ENCODE results near the gene SECTM1. TPM values are rescaled to one million over a fixed set of nuclear protein-coding genes. Genes with fewer than 3 reads are reported as not detected.
A peak's percentile ranks its signal among the peaks of the same experiment; 100 is the strongest.

The SECTM1 gene
- polyA plus RNA-seq, 2 of the 4 experiments (the other 2 are of a cell fraction), result 0.22 to 2.0 TPM

GRCh38 chr17:82350182-82351030 is 16.8 kb upstream of the SECTM1 start:
- ATAC-seq, result peak; percentile 31 to 62; a peak in 4 of 6 replicates
- CTCF ChIA-PET, result interaction anchor here (0.8 to 5.1 kb wide), 43 partner anchors 7 to 493 kb away, joined by 3 to 117 read pairs (median 5); partner anchors contain the start of genes HEXD, SECTM1, TEX19 and UTS2R
- Histone ChIP-seq H3K4me2 (no peak overlapping the region), H3K27ac (no peak overlapping the region), H3K4me1 (peaks cover 20% of the 10 kb centered on the region), H3K4me3 (no peak overlapping the region), H3K9me3 (no peaks in the 10 kb centered on the region)
- 69% methylated on average over 28 of the region's 28 CpGs for WGBS (ENCODE audit: missing lambda C conversion rate)
- POLR2A ChIA-PET, result no interaction called here
- TF ChIP-seq CTCF (IDR thresholded peaks at IDR 0.05), result peak; percentile 30; the same call in 2 of the 3 replicates
- TF ChIP-seq USF2 (IDR thresholded peaks at IDR 0.05), result no peak
- TF ChIP-seq SMC3 (IDR thresholded peaks at IDR 0.05), result 0 out of 3 replicates have a peak, but pooled peaks have one; percentile 31
- peak; percentile 36 to 60; a peak in 3 of 5 replicates for TF ChIP-seq RAD21 (conservative IDR thresholded peaks at IDR 0.05 in 1 of 2, IDR thresholded peaks at IDR 0.05 in 1 of 2)
- peak in 1 of 2 experiments; percentile 79 for DNase-seq (ENCODE audit: low read depth in 1 of 2, low spot score in 1 of 2)
- no peak for FAIRE-seq

GRCh38 chr17:82349287-82349701 is 15.7 kb upstream of the SECTM1 start:
- POLR2A ChIA-PET, result no interaction called here
- WGBS (ENCODE audit: missing lambda C conversion rate), result 58% methylated on average over 11 of the region's 11 CpGs
- CTCF ChIA-PET, result interaction anchor here (0.9 to 5.1 kb wide), 22 partner anchors 10 to 426 kb away, joined by 3 to 117 read pairs (median 9); partner anchors contain the start of genes HEXD, SECTM1, TEX19 and UTS2R
- H3K4me2 ChIP-seq, result no peak overlapping the region
- FAIRE-seq (no peak), DNase-seq (ENCODE audit: low read depth in 1 of 2, low spot score in 1 of 2) (no peak), ATAC-seq (no peak)
- no peak overlapping the region for H3K4me3 ChIP-seq
- H3K4me1 ChIP-seq, result peaks cover 15% of the 10 kb centered on the region
- TF ChIP-seq CBX2 (IDR thresholded peaks at IDR 0.05; ENCODE audit: borderline replicate concordance, low read depth) (no peak), KDM5A (IDR thresholded peaks at IDR 0.05) (no peak), CHD4 (IDR thresholded peaks at IDR 0.05; ENCODE audit: borderline replicate concordance) (no peak), ELK1 (IDR thresholded peaks at IDR 0.05; ENCODE audit: low read depth, low read length) (no peak), ZSCAN20 (CRISPR knock-in tag; IDR thresholded peaks at IDR 0.05) (no peak), ESRRA (IDR thresholded peaks at IDR 0.05; ENCODE audit: borderline replicate concordance, low read length) (no peak), FOSL2 (IDR thresholded peaks at IDR 0.05) (no peak), FOSL2 (CRISPR knock-in tag; IDR thresholded peaks at IDR 0.05) (no peak), EHMT2 (IDR thresholded peaks at IDR 0.05; ENCODE audit: low read depth) (no peak)
- H3K27ac ChIP-seq, result no peak overlapping the region
- H3K9me3 ChIP-seq, result no peaks in the 10 kb centered on the region

- TF ChIP-seq MAZ (IDR thresholded peaks at IDR 0.05; ENCODE audit: borderline replicate concordance, low read depth, low read length) (no peak), PHF8 (IDR thresholded peaks at IDR 0.05; ENCODE audit: borderline replicate concordance, low read depth) (no peak), ZFP36 (IDR thresholded peaks at IDR 0.05; ENCODE audit: borderline replicate concordance, partially characterized antibody) (no peak), SMC3 (IDR thresholded peaks at IDR 0.05) (no peak), RFX5 (IDR thresholded peaks at IDR 0.05) (no peak), CHD2 (IDR thresholded peaks at IDR 0.05; ENCODE audit: low read length, partially characterized antibody) (no peak), PBX3 (IDR thresholded peaks at IDR 0.05) (no peak), ZSCAN20 (CRISPR knock-in tag; IDR thresholded peaks at IDR 0.05) (no peak), KDM5A (IDR thresholded peaks at IDR 0.05) (no peak)
- no peak for DNase-seq (ENCODE audit: low read depth in 1 of 2, low spot score in 1 of 2)
- ATAC-seq, result no peak
- Histone ChIP-seq H3K27ac (no peak overlapping the region), H3K4me3 (no peak overlapping the region), H3K9me3 (no peaks in the 10 kb centered on the region), H3K4me2 (no peak overlapping the region), H3K4me1 (peaks cover 15% of the 10 kb centered on the region)
- ChIA-PET POLR2A (no interaction called here), CTCF (interaction anchor here (0.9 to 5.1 kb wide), 8 partner anchors 10 to 205 kb away, joined by 3 to 117 read pairs (median 14); no protein-coding TSS in a partner anchor)
- no peak for FAIRE-seq
- WGBS (ENCODE audit: missing lambda C conversion rate), result 73% methylated on average over 11 of the region's 11 CpGs
Measured at GRCh38 chr17:82348866-82349265, 15.3 kb upstream of the SECTM1 start.
